ENCODE measurements around the gene OR4D1.

OR4D1 gene

DNA sequence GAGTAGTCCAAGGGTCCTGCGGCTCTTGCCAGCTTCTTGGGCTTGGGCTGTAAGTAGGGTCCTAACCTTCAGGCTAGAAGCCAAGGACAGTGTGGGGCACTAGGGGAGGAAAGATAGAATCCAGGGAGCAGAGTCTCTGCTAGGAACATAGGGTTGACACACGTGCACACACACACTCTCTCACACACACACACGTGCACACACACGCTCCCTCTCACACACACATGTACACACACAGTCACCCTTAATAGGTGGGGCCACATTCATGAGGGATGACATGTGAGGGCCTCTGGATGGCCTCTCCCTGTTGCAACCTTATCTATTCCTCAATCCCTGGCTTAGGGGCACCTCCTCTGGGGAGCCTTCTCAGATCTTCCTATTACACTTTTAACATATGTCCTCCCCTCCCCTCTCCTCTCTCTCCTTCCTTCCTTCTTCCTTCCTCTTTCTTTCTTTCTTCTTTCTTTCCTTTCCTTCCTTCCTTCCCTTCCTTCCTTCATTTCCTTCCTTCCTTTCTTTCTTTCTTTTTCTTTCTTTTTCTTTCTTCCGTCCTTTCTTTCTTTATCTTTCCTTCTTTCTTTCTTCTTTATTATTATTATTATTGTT, 47.4 kb downstream of the OR4D1 start:
- no peak for DNase-seq

DNA sequence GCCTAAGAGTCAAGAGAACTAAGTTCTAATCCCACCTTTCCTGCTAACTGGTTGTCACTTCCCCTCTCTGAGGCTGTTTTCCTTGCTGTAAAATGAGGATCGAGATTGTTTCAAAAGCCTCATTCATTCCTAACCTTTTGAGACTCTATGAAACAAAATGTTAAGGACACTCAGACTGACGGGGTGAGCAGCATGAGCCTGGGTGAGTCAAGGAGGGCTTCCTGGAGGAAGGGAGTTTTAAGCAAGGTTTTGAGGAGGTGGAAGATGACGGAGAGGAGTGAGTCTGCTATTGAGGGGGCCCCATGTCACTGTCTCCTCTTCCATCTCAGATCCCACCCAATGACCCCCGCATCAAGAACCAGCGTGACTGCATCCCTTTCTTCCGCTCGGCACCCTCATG, 48.4 kb downstream of the OR4D1 start:
- no peak for DNase-seq

DNA sequence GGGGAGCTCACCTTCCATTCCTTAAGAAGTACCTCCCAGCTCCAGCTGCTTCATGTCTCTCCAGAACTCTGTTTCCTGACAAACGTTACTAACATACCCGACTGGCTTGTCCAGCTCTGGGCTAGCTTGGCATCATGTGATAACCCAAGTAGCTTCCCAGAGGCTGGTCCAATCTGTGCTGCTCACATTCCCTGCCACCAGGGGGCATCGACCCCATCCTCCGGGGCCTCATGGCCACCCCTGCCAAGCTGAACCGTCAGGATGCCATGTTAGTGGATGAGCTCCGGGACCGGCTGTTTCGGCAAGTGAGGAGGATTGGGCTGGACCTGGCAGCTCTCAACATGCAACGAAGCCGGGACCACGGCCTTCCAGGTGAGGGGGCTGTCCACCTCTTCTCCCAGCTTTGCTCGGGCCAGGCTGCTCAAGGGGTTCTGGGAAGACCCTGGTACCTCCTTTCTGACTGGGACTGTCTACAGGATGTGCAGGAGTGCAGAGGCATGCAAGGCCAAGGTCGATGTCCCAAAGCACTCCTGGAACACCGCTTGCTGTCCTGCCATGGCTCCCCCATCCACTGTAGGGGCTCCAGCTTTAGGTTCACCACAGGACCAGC, 51.9 kb downstream of the OR4D1 start:
- peak; percentile 46 for DNase-seq

DNA sequence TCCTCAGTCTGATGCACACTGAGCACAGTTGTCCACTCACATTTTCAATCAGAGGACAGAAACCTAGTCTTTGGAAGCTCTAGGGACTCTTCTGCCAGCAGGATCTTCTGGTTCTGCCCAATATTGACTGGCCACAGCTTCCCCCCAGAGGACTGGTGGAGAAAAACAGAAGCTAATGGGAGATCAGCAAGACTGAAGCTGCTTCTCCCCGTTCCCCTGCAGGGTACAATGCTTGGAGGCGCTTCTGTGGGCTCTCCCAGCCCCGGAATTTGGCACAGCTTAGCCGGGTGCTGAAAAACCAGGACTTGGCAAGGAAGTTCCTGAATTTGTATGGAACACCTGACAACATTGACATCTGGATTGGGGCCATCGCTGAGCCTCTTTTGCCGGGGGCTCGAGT, 54.7 kb downstream of the OR4D1 start:
- DNase-seq = no peak

DNA sequence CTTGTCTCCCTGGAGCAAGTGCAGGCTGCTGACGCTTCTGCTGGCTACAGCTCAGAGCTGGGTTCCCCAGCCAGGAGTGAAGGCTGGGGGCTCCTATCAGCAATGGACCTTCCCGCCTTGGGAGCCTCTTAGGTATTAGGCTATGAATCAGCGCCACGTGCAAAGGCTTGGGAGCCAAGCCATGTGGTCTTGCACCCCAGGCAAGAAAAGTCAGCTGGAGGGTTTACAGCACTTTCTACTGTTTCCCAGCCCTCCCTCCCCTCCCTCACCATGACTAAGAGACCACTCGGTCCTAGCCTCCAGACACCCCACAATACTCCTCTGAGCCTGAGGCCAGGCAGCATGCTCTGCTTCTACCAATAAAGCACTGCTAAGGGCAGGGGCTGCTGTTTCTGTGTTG, 56.6 kb downstream of the OR4D1 start:
- no peak for DNase-seq

DNA sequence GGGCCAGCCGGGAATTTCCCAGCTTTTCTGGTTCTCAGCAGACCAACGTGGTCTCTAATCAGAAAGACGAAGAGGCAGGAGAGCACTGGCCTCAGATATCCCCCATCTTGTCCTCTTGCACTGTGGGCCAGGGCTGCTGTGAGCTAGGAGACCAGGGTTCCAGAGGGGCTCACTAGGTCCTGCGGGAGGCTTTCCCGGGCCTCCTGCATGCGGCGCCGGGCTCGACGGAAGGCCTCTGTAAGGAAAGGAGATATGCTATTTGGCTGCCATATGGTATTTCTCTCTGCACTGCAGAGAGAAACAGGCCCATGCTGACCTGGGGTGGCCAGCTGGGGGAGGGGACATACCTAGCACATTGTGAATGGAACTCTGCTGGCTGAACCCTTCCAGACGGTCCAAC, 57.8 kb downstream of the OR4D1 start:
- no peak for DNase-seq

DNA sequence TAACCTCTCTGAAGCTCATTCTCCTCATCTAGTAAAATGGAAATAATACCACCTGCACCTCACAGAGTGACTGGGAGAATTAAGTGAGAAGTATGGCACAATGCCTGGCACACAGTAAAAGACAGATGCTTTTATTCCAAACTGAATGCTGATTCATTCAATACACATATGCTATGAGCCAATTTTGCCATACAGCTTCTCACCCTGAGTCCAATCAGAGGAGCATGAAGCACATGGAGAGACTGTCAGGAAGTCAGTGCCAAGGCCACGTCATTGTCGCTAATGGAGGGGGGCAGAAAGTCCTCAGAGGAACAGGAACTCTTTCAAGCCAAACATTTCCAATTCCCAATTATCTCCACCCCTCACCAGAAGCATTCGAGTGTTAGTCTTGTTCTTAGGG, 59.3 kb downstream of the OR4D1 start:
- DNase-seq = no peak

DNA sequence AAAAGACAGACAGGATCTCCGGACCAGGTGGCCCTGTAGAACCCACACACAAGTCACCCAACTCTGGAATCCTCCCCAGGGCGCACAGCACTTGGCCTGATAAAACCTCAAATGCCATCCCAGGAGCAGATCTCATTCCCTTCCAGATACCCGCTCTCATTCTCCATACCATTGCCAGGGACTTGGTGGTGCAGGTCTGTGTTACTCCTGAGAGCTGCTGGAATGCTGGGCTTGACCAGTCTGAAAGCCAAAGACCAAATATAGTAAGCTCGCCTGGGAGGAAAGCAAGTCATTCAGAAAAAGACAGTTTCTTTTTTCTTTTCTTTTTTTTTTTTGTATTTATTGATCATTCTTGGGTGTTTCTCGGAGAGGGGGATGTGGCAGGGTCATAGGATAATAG, 60.2 kb downstream of the OR4D1 start:
- no peak for DNase-seq
